B cell (primary cell): ENCODE results near the gene FOXK1.

ENCODE experiments used
- EZH2 ChIP-seq: IDR thresholded peaks from 2 replicates; pipeline ENCODE4 v1.6.1; 2012; ENCODE audit warnings: borderline replicate concordance, low read depth, mild to moderate bottlenecking, moderate library complexity, low read length; ENCODE audit not compliant: insufficient read depth, poor library complexity, severe bottlenecking
- TF ChIP-seq, protein P1 (sequence below): fragments of 200-600 bp; IDR thresholded peaks from one replicate; pipeline ENCODE4 v1.8.0; 2022; ENCODE audit warnings: antibody characterized with exemption, mild to moderate bottlenecking

DNA sequence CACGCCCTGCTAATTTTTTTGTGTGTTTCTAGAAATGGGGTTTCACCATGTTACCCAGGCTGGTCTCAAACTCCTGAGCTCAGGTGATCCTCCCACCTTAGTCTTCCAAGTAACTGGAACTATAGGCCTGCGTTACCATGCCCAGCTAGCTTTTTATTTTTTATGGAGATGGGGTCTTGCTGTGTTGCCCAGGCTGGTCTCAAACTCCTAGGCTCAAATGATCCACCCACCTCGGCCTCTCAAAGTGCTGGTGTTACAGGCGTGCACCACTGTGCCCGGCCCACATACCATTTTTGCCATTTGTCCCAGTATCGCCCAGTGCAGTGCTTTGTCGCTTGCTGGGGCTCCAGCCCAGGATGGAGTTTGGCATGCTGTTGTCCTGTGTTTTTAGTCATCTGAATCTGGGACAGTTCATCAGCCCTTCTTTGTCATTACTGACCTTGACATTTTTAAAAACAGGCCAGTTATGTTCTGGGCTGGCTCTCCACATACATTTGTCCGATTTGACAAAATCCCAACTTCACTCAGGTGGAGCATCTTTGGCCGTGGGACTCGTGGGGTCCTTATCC is 16.7 kb downstream of the FOXK1 start:
- TF ChIP-seq, protein P1, sequence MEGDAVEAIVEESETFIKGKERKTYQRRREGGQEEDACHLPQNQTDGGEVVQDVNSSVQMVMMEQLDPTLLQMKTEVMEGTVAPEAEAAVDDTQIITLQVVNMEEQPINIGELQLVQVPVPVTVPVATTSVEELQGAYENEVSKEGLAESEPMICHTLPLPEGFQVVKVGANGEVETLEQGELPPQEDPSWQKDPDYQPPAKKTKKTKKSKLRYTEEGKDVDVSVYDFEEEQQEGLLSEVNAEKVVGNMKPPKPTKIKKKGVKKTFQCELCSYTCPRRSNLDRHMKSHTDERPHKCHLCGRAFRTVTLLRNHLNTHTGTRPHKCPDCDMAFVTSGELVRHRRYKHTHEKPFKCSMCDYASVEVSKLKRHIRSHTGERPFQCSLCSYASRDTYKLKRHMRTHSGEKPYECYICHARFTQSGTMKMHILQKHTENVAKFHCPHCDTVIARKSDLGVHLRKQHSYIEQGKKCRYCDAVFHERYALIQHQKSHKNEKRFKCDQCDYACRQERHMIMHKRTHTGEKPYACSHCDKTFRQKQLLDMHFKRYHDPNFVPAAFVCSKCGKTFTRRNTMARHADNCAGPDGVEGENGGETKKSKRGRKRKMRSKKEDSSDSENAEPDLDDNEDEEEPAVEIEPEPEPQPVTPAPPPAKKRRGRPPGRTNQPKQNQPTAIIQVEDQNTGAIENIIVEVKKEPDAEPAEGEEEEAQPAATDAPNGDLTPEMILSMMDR: no peak
- no peak for TF ChIP-seq EZH2
